Adrenal gland (tissue), 12 donors: ENCODE measurements around the gene TTC34. TPM values are rescaled to one million over a fixed set of nuclear protein-coding genes. Genes with fewer than 3 reads are reported as not detected.
"Not testable (repeated sequence)": the region's sequence is repeated elsewhere in the genome, so short reads cannot be mapped to it uniquely, and the experiment has no call there.

Experiments used
- DNase-seq, 7 donors: peaks; one replicate each; pipeline ENCODE4 v3.0.0-alpha.2; 2019 to 2020
- H3K27ac ChIP-seq, 5 donors: fragments of 200-600 bp; sonication (generic) in 4 of 5; 1 replicate in 3 of 5; 2 replicates in 2 of 5; pipeline versions ENCODE4 v1.5.1 to v1.8.0; 2016 to 2020; ENCODE audit warnings: mild to moderate bottlenecking in 1 of 5
- H3K27me3 ChIP-seq: fragments of 200-600 bp; 2 replicates; pipeline ENCODE4 v1.8.0; 2021
- H3K36me3 ChIP-seq, 2 donors: fragments of 200-600 bp; replicated peaks in 1 of 2; 1 replicate in 1 of 2; 2 replicates in 1 of 2; pipeline versions ENCODE4 v1.5.1 to v1.8.0; 2018 to 2022
- H3K4me1 ChIP-seq, 2 donors: fragments of 200-600 bp; replicated peaks in 1 of 2; 1 replicate in 1 of 2; 2 replicates in 1 of 2; pipeline versions ENCODE4 v1.5.1 to v1.8.0; 2018 to 2021
- H3K4me3 ChIP-seq, 4 donors: fragments of 200-600 bp; sonication (generic) in 3 of 4; one replicate each; pipeline ENCODE4 v1.5.1; 2016 to 2018
- H3K9me3 ChIP-seq, 3 donors: fragments of 200-600 bp; sonication (generic) in 1 of 3; replicated peaks in 1 of 3; 1 replicate in 2 of 3; 2 replicates in 1 of 3; pipeline versions ENCODE4 v1.5.1 to v1.8.0; 2016 to 2021
- WGBS, 4 donors: extraction: QIAGEN DNeasy Blood & Tissue Kit in 2 of 4; methylation state at CpG; one replicate each; pipeline versions ENCODE4 v1.1.5 to v1.1.7; 2013 to 2017; 5-methylcytosine and 5-hydroxymethylcytosine counted together
- intact Hi-C, 2 donors: fragments of 100-400 bp; cut with DNase I; formaldehyde crosslinking; loops; one replicate each; pipeline versions ENCODE4 v1.14.1 to v1.15.0; 2022 to 2023
- polyA plus RNA-seq, 3 donors: library from polyadenylated mRNA; stranded (reverse); fragments of 200-250 nt in 2 of 3; fragments of 350-450 nt in 1 of 3; fragmentation: Illumina TruSeq in 1 of 3; extraction: RNeasy Lipid Tissue Mini Kit (QIAGEN cat#74804) in 1 of 3; gene quantifications; one replicate each; pipeline ENCODE4 v1.2.3, GENCODE V29; 2013 to 2014
- total RNA-seq, 9 donors: library from RNA; depleted of rRNA in 4 of 9; stranded (reverse); fragments of >200 nt in 4 of 9; fragments of 120-200 nt in 1 of 9; fragmentation: NEBNext Ultra II Directional in 1 of 9; extraction: Animal tissue kit (Norgen Biotek cat#: 25700) in 1 of 9; gene quantifications; one replicate each; pipeline versions ENCODE4 v1.1.0 to v1.2.4, GENCODE V29; 2013 to 2023
- donor health status: healthy with polysubstance abuse.
- donor health status: Bipolar disorder and iron deficiency.
- donor health status: DM: yes; HTN: yes; CAD: no.
- donor health status: DM: no; HTN: no; CAD: no.
- donor health status: DM: no; HTN: no; CAD: no.
- donor health status: DM: yes; HTN: yes; CAD: no.

The TTC34 gene
- total and polyA plus RNA-seq, 12 donors, result 0.12 to 1.9 (median 0.47) TPM

DNA sequence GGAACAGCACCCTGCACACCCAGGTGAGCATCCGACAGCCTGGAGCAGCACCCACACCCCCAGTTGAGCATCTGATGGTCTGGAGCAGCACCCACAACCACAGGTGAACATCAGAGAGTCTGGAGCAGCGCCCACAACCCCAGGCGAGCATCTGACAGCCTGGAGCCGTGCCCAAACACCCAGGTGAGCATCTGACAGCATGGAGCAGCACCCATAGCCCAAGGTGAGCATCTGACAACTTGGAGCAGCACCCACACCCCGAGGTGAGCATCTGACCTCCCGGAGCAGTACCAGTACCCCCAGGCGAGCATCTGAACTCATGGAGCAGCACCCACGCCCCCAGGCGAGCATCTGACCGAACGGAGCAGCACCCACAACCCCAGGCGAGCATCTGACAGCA lies 144.4 kb downstream of the TTC34 start:
- WGBS, 4 donors, result 44 to 56% (median 55%) methylated on average over 3 to 5 of the region's 12 CpGs; no CpG with 5 or more reads in 1 of the 4 donors
- H3K27ac ChIP-seq, H3K4me1 ChIP-seq, H3K36me3 ChIP-seq, intact Hi-C loops, H3K27me3 ChIP-seq, H3K9me3 ChIP-seq, H3K4me3 ChIP-seq: not testable (repeated sequence)
- DNase-seq, result peak in 4 of 7 donors; percentile 13 to 74 (median 48)

DNA sequence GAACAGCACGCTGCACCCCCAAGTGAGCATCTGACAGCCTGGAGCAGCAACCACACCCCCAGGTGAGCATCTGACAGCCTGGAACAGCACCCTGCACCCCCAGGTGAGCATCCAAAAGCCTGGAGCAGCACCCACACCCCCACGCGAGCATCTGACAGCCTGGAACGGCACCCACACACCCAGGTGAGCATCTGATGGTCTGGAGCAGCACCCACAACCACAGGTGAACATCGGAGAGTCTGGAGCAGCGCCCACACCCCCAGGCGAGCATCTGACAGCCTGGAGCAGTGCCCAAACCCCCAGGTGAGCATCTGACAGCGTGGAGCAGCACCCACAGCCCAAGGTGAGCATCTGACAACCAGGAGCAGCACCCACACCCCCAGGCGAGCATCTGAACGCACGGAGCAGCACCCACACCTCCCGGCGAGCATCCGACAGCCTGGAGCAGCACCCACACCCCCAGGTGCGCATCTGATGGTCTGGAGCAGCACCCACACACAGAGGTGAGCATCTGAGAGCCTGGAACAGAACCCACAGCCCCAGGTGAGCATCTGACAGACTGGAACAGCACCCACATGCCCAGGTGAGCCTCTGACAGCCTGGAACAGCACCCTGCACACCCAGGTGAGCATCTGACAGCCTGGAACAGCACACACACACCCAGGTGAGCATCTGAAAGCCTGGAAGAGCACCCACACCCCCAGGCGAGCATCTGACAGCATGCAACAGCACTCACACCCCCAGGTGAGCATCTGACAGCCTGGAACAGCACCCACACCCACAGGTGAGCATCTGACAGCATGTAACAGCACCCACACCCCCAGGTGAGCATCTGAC lies 145.7 kb downstream of the TTC34 start:
- H3K27ac ChIP-seq, H3K27me3 ChIP-seq, H3K9me3 ChIP-seq, H3K4me3 ChIP-seq, intact Hi-C loops, H3K36me3 ChIP-seq, H3K4me1 ChIP-seq: not testable (repeated sequence)
- 31 to 45% (median 41%) methylated on average over 16 of the region's 16 CpGs for WGBS, 4 donors
- DNase-seq, result peak in 4 of 7 donors; percentile 33 to 70 (median 45)

DNA sequence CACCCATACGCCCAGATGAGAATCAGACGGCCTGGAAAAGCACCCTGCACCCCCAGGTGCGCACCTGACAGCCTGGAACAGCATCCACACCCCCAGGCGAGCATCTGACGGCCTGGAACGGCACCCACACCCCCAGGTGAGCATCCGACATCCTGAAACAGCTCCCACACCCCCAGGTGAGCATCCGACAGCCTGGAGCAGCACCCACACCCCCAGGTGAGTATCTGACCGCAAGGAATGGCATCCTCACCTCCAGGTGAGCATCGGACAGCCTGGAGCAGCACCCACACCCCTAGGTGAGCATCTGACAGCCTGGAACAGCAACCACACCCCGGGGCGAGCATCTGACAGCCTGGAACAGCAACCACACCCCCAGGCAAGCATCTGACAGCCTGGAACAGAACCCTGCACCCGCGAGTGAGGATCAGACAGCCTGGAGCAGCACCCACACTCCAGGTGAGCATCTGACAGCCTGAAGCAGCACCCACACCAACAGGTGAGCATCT lies 147.0 kb downstream of the TTC34 start:
- H3K27ac ChIP-seq, H3K36me3 ChIP-seq, H3K27me3 ChIP-seq, H3K4me1 ChIP-seq, H3K4me3 ChIP-seq, H3K9me3 ChIP-seq: not testable (repeated sequence)
- peak in 3 of 7 donors; percentile 8 to 41 (median 25) for DNase-seq
- intact Hi-C loops, result loop anchor here in 1 of 2 donors (5.0 kb wide), 1 partner anchor 403 kb away; no protein-coding TSS in a partner anchor
- 33 to 41% (median 37%) methylated on average over 14 of the region's 14 CpGs for WGBS, 4 donors

DNA sequence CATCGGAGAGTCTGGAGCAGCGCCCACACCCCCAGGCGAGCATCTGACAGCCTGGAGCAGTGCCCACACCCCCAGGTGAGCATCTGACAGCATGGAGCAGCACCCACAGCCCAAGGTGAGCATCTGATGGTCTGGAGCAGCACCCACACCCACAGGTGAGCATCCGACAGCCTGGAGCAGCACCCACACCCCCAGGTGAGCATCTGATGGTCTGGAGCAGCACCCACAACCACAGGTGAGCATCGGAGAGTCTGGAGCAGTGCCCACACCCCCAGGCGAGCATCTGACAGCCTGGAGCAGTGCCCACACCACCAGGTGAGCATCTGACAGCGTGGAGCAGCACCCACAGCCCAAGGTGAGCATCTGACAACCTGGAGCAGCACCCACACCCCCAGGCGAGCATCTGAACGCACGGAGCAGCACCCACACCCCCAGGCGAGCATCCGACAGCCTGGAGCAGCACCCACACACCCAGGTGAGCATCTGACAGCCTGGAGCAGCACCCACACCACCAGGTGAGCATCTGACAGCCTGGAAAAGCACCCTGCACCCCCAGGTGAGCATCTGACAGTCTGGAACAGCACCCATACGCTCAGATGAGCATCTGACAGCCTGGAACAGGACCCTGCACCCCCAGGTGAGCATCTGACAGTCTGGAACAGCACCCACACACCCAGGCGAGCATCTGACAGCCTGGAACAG lies 147.6 kb downstream of the TTC34 start:
- peak in 5 of 7 donors; percentile 38 to 82 (median 62) for DNase-seq
- 31 to 44% (median 40%) methylated on average over 14 of the region's 14 CpGs for WGBS, 4 donors
- intact Hi-C loops, result loop anchor here in 1 of 2 donors (5.0 kb wide), 1 partner anchor 403 kb away; no protein-coding TSS in a partner anchor
- H3K36me3 ChIP-seq, H3K4me3 ChIP-seq, H3K9me3 ChIP-seq, H3K27ac ChIP-seq, H3K27me3 ChIP-seq, H3K4me1 ChIP-seq: not testable (repeated sequence)

DNA sequence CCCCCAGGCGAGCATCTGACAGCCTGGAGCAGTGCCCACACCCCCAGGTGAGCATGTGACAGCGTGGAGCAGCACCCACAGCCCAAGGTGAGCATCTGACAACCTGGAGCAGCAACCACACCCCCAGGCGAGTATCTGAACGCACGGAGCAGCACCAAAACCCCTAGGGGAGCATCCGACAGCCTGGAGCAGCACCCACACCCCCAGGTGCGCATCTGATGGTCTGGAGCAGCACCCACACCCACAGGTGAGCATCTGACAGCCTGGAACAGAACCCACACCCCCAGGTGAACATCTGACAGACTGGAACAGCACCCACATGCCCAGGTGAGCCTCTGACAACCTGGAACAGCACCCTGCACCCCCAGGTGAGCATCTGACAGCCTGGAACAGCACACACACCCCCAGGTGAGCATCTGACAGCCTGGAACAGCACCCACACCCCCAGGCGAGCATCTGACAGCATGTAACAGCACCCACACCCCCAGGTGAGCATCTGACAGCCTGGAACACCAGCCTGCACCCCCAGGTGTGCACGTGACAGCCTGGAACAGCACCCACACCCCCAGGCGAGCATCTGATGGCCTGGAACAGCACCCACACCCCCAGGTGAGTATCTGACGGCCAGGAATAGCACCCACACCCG lies 148.4 kb downstream of the TTC34 start:
- H3K36me3 ChIP-seq, H3K9me3 ChIP-seq, H3K4me1 ChIP-seq, H3K4me3 ChIP-seq, H3K27ac ChIP-seq, H3K27me3 ChIP-seq: not testable (repeated sequence)
- peak in 2 of 7 donors; percentile 54 to 64 for DNase-seq
- WGBS, 4 donors, result 28 to 31% (median 30%) methylated on average over 12 of the region's 12 CpGs
- intact Hi-C loops, result loop anchor here in 1 of 2 donors (5.0 kb wide), 1 partner anchor 404 kb away; no protein-coding TSS in a partner anchor

DNA sequence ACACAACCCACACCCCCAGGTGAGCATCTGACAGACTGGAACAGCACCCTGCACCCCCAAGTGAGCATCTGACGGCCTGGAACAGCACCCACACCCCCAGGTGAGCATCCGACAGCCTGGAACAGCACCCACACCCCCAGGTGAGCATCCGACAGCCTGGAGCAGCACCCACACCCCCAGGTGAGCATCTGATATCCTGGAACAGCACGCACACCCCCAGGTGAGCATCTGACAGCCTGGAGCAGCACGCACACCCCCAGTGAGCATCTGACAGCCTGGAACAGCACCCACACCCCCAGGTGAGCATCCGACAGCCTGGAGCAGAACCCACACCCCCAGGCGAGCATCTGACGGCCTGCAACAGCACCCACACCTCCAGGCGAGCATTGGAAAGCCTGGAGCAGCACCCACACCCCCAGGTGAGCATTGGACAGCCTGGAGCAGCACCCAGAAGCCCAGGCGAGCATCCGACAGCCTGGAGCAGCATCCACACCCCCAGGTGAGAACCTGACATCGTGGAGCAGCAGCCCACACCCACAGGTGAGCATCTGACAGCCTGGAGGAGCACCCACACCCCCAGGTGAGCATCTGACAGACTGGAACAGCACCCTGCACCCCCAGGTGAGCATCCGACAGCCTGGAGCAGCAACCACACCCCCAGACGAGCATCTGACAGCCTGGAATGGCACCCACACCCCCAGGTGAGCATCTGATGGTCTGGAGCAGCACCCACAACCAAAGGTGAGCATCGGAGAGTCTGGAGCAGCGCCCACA lies 149.2 kb downstream of the TTC34 start:
- H3K27me3 ChIP-seq, H3K27ac ChIP-seq, H3K4me1 ChIP-seq, H3K4me3 ChIP-seq, H3K36me3 ChIP-seq: not testable (repeated sequence)
- 30 to 36% (median 33%) methylated on average over 16 of the region's 16 CpGs for WGBS, 4 donors
- peak in 2 of 7 donors; percentile 5 to 20 for DNase-seq
- intact Hi-C loops, result loop anchor here in 1 of 2 donors (5.0 kb wide), 1 partner anchor 405 kb away; no protein-coding TSS in a partner anchor
- H3K9me3 ChIP-seq, result peaks cover 0 to 10% (median 0%) of the 10 kb centered on the region in 3 donors
